ENCODE measurements around the gene RFPL4A. TPM values are rescaled to one million over a fixed set of nuclear protein-coding genes. Genes with fewer than 3 reads are reported as not detected.
"Not testable (repeated sequence)": the region's sequence is repeated elsewhere in the genome, so short reads cannot be mapped to it uniquely, and the experiment has no call there.

Gene RFPL4A
- under 1 TPM in 4 of 6 experiments, not detected in 2; 0.31 to 0.99 (median 0.39) TPM for total RNA-seq
- long read RNA-seq, result 0 reads

- DNase-seq; intact Hi-C loops (cut with DNase I); H3K4me3 ChIP-seq; H3K27me3 ChIP-seq; H3K36me3 ChIP-seq; H3K9me3 ChIP-seq; H3K4me1 ChIP-seq; ATAC-seq; H3K27ac ChIP-seq: not testable (repeated sequence)
- 66% methylated on average over 3 of the region's 3 CpGs for WGBS (ENCODE audit: insufficient coverage, low coverage, low lambda C conversion rate, missing lambda C conversion rate)
These were observed at the start of gene RFPL4A for GRCh38 chr19:55758797-55759196. Gene RFPL4A, plus strand, starts transcription at chr19:55759097. Its CDS starts 2,704 bp downstream, at chr19:55761801.

DNA sequence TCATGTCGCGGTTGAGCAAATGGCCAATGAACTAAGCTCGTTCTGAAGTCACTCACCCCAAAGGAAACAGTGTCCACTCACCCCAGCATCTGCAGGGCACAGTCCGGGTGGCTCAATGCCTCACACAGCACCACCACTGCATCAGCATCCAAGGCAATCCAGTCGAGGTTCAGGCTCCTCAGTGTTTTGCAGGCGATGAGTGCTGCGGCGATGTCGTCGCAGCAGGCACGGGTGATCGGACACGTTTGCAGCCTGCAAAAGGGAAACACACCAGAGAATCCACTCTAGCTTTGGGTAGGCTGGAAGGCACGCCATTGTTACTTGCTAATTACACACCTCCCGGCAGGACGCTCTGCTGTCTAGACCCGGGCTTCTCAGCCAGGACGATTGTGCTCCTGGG is 47.2 kb upstream of the RFPL4A start:
- Histone ChIP-seq H3K4me3 (no peak overlapping the region), H3K4me1 (no peaks in the 10 kb centered on the region), H3K27ac (no peak overlapping the region), H3K9me3 (no peaks in the 10 kb centered on the region), H3K36me3 (no peaks in the 10 kb centered on the region), H3K27me3 (no peaks in the 10 kb centered on the region)
- no peak for ATAC-seq
- intact Hi-C loops (cut with DNase I), result no loop called here
- TF ChIP-seq, protein P1, sequence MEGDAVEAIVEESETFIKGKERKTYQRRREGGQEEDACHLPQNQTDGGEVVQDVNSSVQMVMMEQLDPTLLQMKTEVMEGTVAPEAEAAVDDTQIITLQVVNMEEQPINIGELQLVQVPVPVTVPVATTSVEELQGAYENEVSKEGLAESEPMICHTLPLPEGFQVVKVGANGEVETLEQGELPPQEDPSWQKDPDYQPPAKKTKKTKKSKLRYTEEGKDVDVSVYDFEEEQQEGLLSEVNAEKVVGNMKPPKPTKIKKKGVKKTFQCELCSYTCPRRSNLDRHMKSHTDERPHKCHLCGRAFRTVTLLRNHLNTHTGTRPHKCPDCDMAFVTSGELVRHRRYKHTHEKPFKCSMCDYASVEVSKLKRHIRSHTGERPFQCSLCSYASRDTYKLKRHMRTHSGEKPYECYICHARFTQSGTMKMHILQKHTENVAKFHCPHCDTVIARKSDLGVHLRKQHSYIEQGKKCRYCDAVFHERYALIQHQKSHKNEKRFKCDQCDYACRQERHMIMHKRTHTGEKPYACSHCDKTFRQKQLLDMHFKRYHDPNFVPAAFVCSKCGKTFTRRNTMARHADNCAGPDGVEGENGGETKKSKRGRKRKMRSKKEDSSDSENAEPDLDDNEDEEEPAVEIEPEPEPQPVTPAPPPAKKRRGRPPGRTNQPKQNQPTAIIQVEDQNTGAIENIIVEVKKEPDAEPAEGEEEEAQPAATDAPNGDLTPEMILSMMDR (IDR thresholded peaks at IDR 0.05), result no peak
- TF ChIP-seq POLR2A (IDR thresholded peaks at IDR 0.05), result no peak
- DNase-seq, result no peak
- WGBS (ENCODE audit: insufficient coverage, low coverage, low lambda C conversion rate, missing lambda C conversion rate), result 61% methylated on average over 10 of the region's 18 CpGs

- Histone ChIP-seq H3K4me3 (no peak overlapping the region), H3K36me3 (no peaks in the 10 kb centered on the region), H3K4me1 (no peaks in the 10 kb centered on the region), H3K9me3 (no peaks in the 10 kb centered on the region), H3K27ac (no peak overlapping the region), H3K27me3 (no peaks in the 10 kb centered on the region)
- TF ChIP-seq POLR2A (IDR thresholded peaks at IDR 0.05), result no peak
- TF ChIP-seq, protein P1 (IDR thresholded peaks at IDR 0.05), result no peak
- intact Hi-C loops (cut with DNase I), result no loop called here
- ATAC-seq (no peak), DNase-seq (no peak)
- 70% methylated on average over 2 of the region's 3 CpGs for WGBS (ENCODE audit: insufficient coverage, low coverage, low lambda C conversion rate, missing lambda C conversion rate)
These were observed 45.9 kb upstream of the RFPL4A start for GRCh38 chr19:55712804-55713631.

- intact Hi-C loops (cut with DNase I), result no loop called here
These were observed 42.4 kb upstream of the RFPL4A start for GRCh38 chr19:55716531-55716930.

GRCh38 chr19:55717251-55717650 is 41.6 kb upstream of the RFPL4A start:
- intact Hi-C loops (cut with DNase I), result no loop called here
- ATAC-seq (no peak), DNase-seq (no peak)
- TF ChIP-seq, protein P1 (IDR thresholded peaks at IDR 0.05), result no peak
- no peak for TF ChIP-seq POLR2A (IDR thresholded peaks at IDR 0.05)
- no peaks in the 10 kb centered on the region for H3K4me1 ChIP-seq
- no peak overlapping the region for H3K4me3 ChIP-seq
- no peaks in the 10 kb centered on the region for H3K9me3 ChIP-seq
- no peaks in the 10 kb centered on the region for H3K36me3 ChIP-seq
- WGBS (ENCODE audit: insufficient coverage, low coverage, low lambda C conversion rate, missing lambda C conversion rate), result 65% methylated on average over 6 of the region's 11 CpGs
- H3K27me3 ChIP-seq, result no peaks in the 10 kb centered on the region
- H3K27ac ChIP-seq, result no peak overlapping the region

More at GRCh38 chr19:55716531-55716930, 42.4 kb upstream of the RFPL4A start:
- no peak overlapping the region for H3K4me3 ChIP-seq
- no peak overlapping the region for H3K27ac ChIP-seq
- no peaks in the 10 kb centered on the region for H3K4me1 ChIP-seq
- no peaks in the 10 kb centered on the region for H3K27me3 ChIP-seq
- 61% methylated on average over 8 of the region's 15 CpGs for WGBS (ENCODE audit: insufficient coverage, low coverage, low lambda C conversion rate, missing lambda C conversion rate)
- DNase-seq (no peak), ATAC-seq (no peak)
- no peaks in the 10 kb centered on the region for H3K36me3 ChIP-seq
- no peak for TF ChIP-seq POLR2A (IDR thresholded peaks at IDR 0.05)
- TF ChIP-seq, protein P1 (IDR thresholded peaks at IDR 0.05), result no peak
- H3K9me3 ChIP-seq, result no peaks in the 10 kb centered on the region

- WGBS (ENCODE audit: insufficient coverage, low coverage, low lambda C conversion rate, missing lambda C conversion rate), result 29% methylated on average over 13 of the region's 13 CpGs
- DNase-seq; H3K4me1 ChIP-seq; H3K36me3 ChIP-seq; intact Hi-C loops (cut with DNase I); H3K4me3 ChIP-seq; ATAC-seq; H3K27me3 ChIP-seq; H3K27ac ChIP-seq; H3K9me3 ChIP-seq: not testable (repeated sequence)
These were observed 40.8 kb upstream of the RFPL4A start for GRCh38 chr19:55717879-55718711.
